ENCODE results near the gene SNX27.
A peak's percentile ranks its signal among the peaks of the same experiment; 100 is the strongest.
"Not testable (repeated sequence)": the region's sequence is repeated elsewhere in the genome, so short reads cannot be mapped to it uniquely, and the experiment has no call there.

Gene SNX27

GRCh38 chr1:151611832-151612500 lies at the start of gene SNX27:
Gene SNX27, plus strand, starts transcription at chr1:151612050. Its CDS starts 152 bp downstream, at chr1:151612202.
- DNase-seq (ENCODE audit: low read depth): peak; percentile 96

- DNase-seq (ENCODE audit: low read depth): no peak
Measured at GRCh38 chr1:151562661-151563060, 49.2 kb upstream of the SNX27 start.

DNA sequence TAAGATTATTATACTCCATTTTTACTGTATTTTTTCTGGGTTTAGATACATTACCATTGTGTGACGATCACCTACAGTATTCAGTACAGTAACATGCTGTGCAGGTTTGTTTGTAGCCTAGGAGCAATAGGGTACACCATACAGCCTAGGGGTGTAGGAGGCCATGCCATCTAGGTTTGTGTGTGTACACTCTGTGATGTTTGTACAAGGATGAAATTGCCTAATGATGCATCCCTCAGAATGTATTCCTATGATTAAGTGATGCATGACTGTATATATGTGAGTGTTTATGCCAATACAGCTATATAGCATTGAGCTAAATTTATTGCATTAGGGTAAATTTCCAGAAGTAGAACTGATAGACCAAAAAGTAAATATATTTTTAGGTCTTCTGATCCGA lies 48.5 kb upstream of the SNX27 start:
- DNase-seq (ENCODE audit: low read depth): no peak

GRCh38 chr1:151565502-151566189 lies 46.2 kb upstream of the SNX27 start:
- no peak for DNase-seq (ENCODE audit: low read depth)

- DNase-seq (ENCODE audit: low read depth): no peak
Measured at GRCh38 chr1:151568626-151569088, 43.2 kb upstream of the SNX27 start.

DNA sequence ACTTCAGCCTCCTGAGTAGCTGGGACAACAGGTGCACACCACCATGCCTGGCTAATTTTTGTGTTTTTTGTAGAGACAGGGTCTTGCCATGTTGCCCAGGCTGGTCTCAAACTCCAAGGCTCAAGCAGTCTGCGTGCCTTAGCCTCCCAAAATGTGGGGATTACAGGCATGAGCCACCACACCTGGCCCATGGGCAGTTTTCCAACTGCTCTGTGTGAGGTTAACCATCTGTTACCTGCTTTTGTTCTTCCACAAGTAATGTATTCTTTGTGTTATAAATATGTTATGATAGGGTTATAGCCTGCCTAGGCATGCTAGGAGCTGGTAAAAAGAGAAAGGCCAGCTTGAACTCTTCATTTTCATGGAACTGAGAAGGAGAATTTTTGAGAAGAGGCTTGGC lies 41.0 kb upstream of the SNX27 start:
- no peak for DNase-seq (ENCODE audit: low read depth)

GRCh38 chr1:151574575-151575529 lies 37.0 kb upstream of the SNX27 start:
- DNase-seq (ENCODE audit: low read depth): peak; percentile 88

DNA sequence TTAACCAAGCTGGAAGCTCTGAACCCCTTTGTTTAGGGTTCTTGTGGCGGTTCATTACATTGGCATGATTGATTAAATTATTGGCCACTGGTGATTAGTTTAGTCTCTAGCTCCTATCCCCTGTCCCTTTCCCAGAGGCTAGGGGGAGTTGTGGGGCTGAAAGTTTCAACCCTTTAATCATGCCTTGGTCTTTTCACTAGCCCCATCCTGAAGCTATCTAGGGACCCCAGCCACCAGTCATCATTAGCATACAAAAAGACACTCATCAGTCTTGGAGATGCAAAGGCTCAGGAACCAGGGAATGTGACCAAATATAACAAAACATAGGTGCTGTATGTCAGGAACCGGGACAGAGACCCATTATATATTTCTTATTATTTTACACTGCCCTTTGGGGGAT lies 34.7 kb upstream of the SNX27 start:
- DNase-seq (ENCODE audit: low read depth): no peak

DNA sequence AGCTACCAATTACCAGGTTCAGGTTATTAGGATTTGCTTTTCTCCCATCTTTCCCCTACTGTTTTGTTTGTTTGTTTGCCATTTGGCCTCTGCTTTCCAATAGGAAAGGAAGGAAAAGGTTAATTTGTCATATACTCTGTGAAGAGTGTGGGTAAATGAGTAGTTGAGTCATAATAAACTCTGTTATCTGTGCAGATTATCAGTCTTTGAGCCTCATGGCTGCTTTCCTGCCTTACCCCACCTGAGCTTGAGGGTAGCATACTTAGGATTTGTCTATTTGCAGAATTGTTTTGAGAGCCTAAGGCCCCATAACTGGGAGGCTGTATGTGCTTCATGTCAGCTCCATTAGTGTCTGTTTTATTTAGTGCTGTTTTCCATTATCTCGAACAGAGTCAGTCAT lies 32.9 kb upstream of the SNX27 start:
- peak; percentile 36 for DNase-seq (ENCODE audit: low read depth)

- peak; percentile 70 for DNase-seq (ENCODE audit: low read depth)
Measured at GRCh38 chr1:151579436-151580225, 32.2 kb upstream of the SNX27 start.

GRCh38 chr1:151581451-151581850 lies 30.4 kb upstream of the SNX27 start:
- DNase-seq (ENCODE audit: low read depth): no peak

GRCh38 chr1:151581921-151582320 lies 29.9 kb upstream of the SNX27 start:
- DNase-seq (ENCODE audit: low read depth): no peak

GRCh38 chr1:151583796-151584195 lies 28.1 kb upstream of the SNX27 start:
- no peak for DNase-seq (ENCODE audit: low read depth)

DNA sequence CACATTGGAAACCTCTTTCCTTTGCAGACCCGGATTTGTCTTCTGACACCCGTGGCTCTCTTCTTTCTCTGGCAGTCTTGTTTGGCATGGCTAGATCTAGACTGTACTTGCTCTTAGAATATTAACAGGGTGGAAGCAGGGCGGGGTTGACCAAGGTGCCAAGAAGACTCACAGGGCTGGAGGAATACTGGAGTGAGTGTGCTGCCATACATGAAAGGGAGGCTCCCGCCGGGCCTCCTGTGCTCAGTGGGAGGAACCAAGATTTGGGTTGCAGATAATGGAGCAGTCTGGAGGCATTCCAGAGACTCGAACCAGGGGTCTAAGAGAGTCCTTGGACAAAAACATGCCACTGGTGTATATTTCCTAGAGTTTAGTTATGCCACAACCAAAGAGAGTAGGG lies 27.6 kb upstream of the SNX27 start:
- DNase-seq (ENCODE audit: low read depth): no peak

- no peak for DNase-seq (ENCODE audit: low read depth)
Measured at GRCh38 chr1:151584780-151585179, 27.1 kb upstream of the SNX27 start.

DNA sequence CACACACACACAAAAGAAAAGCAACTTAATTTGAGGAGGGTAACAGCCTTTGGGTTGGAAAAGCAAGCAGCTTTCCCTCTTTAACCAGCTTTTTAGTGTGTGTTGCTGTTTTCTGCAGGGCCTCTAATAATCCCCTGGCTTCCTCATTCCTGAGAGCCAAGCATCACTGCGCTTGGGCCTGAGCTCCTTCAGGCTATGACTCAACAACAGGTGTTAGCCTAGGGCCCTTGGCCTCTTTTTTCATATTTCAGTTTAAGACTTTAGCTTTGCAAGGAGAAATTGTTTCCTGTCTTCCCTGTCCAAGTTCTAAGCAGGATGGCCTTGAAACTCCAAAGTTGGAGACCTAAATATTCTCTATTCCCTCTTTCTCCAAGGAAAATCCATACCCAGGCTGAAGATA lies 26.2 kb upstream of the SNX27 start:
- peak; percentile 79 for DNase-seq (ENCODE audit: low read depth)

DNA sequence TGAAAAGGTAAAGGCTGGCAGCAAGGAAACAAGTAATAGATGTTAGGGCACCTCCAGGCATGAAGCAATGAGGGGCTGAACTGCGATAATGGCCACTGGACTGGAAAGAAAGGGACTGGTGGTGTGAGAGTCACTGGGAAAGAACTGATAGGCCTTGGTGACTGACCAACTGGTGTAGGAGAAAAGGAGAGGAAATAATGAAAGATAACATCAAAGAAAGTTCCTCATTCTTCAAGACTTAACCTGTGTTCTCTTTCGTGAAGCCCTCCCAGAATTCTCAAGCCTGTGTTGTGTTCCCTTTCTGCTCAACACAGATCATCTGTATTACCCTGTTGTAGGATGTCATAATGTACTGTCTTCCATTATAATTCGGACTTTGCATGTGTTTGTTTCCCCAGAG lies 20.9 kb upstream of the SNX27 start:
- DNase-seq (ENCODE audit: low read depth): no peak

DNA sequence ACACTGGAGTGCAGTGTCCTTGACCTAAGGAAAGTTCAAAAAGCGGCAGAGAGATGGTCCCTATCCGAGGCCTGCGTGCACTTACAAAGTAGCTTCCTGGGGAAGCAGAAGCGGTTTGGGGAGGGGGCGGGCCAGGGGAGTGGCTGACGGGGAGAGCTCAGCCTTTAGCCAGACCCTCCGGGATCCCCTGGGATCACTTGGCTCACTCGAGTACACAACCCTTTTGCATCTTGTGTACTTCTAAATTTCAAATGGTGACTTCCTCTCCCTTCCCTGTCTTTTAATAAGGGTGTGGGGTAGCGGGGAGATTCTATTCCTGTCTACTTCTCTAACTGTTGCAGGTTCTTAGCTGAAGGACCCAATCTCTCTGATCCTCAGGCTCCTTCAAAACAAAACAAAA lies 18.1 kb upstream of the SNX27 start:
- DNase-seq (ENCODE audit: low read depth): no peak

DNA sequence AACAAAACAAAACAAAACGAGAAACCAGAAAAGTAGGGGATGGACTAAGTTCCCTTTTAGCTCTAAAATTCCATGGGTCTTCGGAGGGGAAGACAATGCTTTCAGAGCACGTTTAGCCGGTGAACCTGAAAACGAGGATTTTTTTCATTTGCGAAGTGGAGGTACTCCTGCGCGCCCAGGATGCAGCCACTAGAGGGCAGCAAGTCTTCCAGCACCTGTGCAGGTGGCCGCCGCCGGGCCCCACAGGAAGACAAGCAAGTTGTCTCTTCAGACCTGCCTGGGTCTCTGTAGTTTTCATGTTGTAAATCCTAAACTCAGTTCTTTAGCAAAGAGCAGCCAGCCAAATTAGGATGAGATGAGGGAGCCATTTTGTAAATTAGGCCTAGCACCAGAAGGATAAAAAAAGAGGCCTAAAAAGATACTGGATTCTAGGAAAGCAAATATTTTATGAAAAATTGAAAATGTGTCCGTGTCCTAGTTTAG lies 17.7 kb upstream of the SNX27 start:
- DNase-seq (ENCODE audit: low read depth): peak; percentile 67

DNA sequence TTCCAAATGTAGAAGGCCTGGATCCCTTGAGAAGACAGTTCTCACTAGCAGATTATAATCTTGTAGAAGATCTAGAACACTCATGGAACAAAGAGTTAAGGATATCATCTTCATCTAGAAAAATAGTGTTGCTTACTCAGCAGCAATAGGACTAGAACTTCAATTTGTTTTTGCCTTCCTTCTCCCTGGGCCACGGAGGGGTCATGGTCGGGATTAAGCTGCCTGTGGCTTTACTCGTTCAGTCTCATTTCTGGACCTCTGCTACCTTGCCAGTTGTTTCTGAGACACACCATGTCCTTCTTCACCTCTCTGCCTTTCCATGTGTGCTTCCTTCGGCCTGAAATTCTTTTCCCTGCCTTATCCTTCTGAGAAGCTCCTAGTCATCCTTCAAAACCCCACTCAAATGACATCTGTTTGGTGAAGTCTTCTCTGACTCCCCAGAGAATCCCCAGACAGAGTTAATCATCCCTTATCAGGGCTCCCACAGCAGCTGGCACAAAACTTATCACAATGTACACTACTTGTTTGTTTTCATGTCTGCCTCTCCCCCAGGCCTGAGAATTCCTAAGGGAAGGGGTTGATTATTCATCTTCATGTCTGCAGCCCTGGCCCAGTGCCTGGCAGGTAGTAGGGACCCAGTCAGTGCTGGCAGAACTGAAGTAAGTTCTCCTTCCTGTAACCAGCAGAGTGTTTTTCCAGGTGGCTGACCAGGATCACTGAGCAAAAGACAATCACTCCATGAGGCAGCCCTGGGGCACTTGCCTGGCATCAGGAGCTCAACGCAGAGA lies 15.5 kb upstream of the SNX27 start:
- DNase-seq (ENCODE audit: low read depth): no peak

DNA sequence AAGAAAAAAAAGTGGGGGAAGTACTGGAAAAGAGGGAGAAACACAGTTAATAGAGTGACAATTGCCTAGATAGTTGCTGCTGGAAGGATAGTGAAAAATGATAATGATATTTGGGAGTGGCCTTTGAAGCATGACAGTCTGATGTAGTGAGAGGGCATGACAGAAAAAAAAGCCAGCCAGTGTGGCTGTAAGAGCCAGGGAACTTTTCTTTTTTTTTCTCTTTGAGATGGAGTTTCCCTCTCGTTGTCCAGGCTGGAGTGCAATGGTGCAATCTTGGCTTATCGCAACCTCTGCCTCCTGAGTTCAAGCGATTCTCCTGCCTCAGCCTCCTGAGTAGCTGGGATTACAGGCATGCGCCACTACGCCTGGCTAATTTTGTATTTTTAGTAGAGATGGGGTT lies 9.3 kb upstream of the SNX27 start:
- not testable (repeated sequence) for DNase-seq (ENCODE audit: low read depth)

Measured in ELR (cell line).